Neural cell (in vitro differentiated cells): Measurements from ENCODE around the gene NTN5. TPM values are rescaled to one million over a fixed set of nuclear protein-coding genes. Genes with fewer than 3 reads are reported as not detected.

Source experiments
- H2AFZ ChIP-seq: fragments of 200-600, 300-800 bp; sonication (generic), shearing (Covaris generic); 2 replicates; pipeline ENCODE4 v1.6.0; 2014; ENCODE audit warnings: low read depth, mild to moderate bottlenecking, antibody characterized with exemption, low read length, moderate library complexity
- H3F3A ChIP-seq: fragments of 200-600 bp; shearing (Covaris generic); 2 replicates; pipeline ENCODE4 v1.6.1; 2016; ENCODE audit warnings: mild to moderate bottlenecking, moderate library complexity, mixed read lengths, antibody characterized with exemption, low read length; ENCODE audit not compliant: insufficient read depth, poor library complexity, severe bottlenecking
- H3K27ac ChIP-seq: fragments of 200-600, 300-800 bp; sonication (generic), shearing (Covaris generic); 2 replicates; pipeline ENCODE4 v1.5.1; 2014; ENCODE audit warnings: mild to moderate bottlenecking, low read length, moderate library complexity
- H3K27me3 ChIP-seq: fragments of 300-800, 200-600 bp; sonication (generic), shearing (Covaris generic); 2 replicates; pipeline ENCODE4 v1.6.0; 2014; ENCODE audit warnings: mild to moderate bottlenecking, low read depth, low read length, moderate library complexity; ENCODE audit not compliant: insufficient read depth
- H3K36me3 ChIP-seq: fragments of 300-800, 200-600 bp; sonication (generic), shearing (Covaris generic); 2 replicates; pipeline ENCODE4 v1.5.1; 2014; ENCODE audit warnings: mild to moderate bottlenecking, antibody characterized with exemption, low read length, moderate library complexity; ENCODE audit not compliant: insufficient read depth
- H3K4me2 ChIP-seq: fragments of 300-800, 200-600 bp; sonication (generic), shearing (Covaris generic); 2 replicates; pipeline ENCODE4 v1.6.0; 2014; ENCODE audit warnings: mild to moderate bottlenecking, low read length
- H3K4me3 ChIP-seq: fragments of 300-800, 200-600 bp; sonication (generic), shearing (Covaris generic); 2 replicates; pipeline ENCODE4 v1.5.1; 2014; ENCODE audit warnings: mild to moderate bottlenecking, low read length, moderate library complexity
- H3K79me2 ChIP-seq: fragments of 200-600 bp; shearing (Covaris generic); replicated peaks from 2 replicates; pipeline ENCODE4 v1.6.0; 2014; ENCODE audit warnings: mild to moderate bottlenecking, low read length, moderate library complexity; ENCODE audit not compliant: insufficient read depth
- H3K9ac ChIP-seq: fragments of 300-800, 200-600 bp; sonication (generic), shearing (Covaris generic); 2 replicates; pipeline ENCODE4 v1.6.1; 2016; ENCODE audit warnings: mild to moderate bottlenecking, low read length, mixed read lengths
- H3K9me2 ChIP-seq: fragments of 200-600 bp; shearing (Covaris generic); 2 replicates; pipeline ENCODE4 v1.6.1; 2016; ENCODE audit warnings: mild to moderate bottlenecking, low read length, mixed read lengths; ENCODE audit not compliant: insufficient read depth
- H3K9me3 ChIP-seq: fragments of 200-600, 300-800 bp; sonication (generic), shearing (Covaris generic); 2 replicates; pipeline ENCODE4 v1.6.1; 2016; ENCODE audit warnings: mild to moderate bottlenecking, mixed run types, low read length, moderate library complexity, mixed read lengths
- H4K20me1 ChIP-seq: fragments of 200-600 bp; shearing (Covaris generic); 2 replicates; pipeline ENCODE4 v1.6.1; 2016; ENCODE audit warnings: mild to moderate bottlenecking, mixed run types; ENCODE audit not compliant: insufficient read depth
- EP300 ChIP-seq: fragments of 450-650 bp; conservative IDR thresholded peaks from 2 replicates; pipeline ENCODE4 v1.6.1; 2014; ENCODE audit warnings: antibody characterized with exemption, mild to moderate bottlenecking, moderate library complexity; ENCODE audit not compliant: poor library complexity, severe bottlenecking
- EZH2 ChIP-seq: fragments of 200-600, 300-800 bp; shearing (Covaris generic), sonication (generic); IDR thresholded peaks from 2 replicates; pipeline ENCODE4 v1.6.1; 2014; ENCODE audit warnings: antibody characterized with exemption, low read length, borderline replicate concordance, mild to moderate bottlenecking; ENCODE audit not compliant: insufficient read depth, poor library complexity, severe bottlenecking
- MXI1 ChIP-seq: fragments of 450-650 bp; conservative IDR thresholded peaks from 2 replicates; pipeline ENCODE4 v1.6.1; 2014; ENCODE audit warnings: antibody characterized with exemption, mild to moderate bottlenecking; ENCODE audit not compliant: poor library complexity, severe bottlenecking
- POLR2AphosphoS5 ChIP-seq: IDR thresholded peaks from 2 replicates; pipeline ENCODE4 v1.6.1; 2012
- RAD21 ChIP-seq: fragments of 450-650 bp; conservative IDR thresholded peaks from 2 replicates; pipeline ENCODE4 v1.6.1; 2014; ENCODE audit warnings: antibody characterized with exemption, mild to moderate bottlenecking, moderate library complexity
- SMC3 ChIP-seq: fragments of 450-650 bp; conservative IDR thresholded peaks from 2 replicates; pipeline ENCODE4 v1.6.1; 2014; ENCODE audit warnings: antibody characterized with exemption, mild to moderate bottlenecking, moderate library complexity; ENCODE audit not compliant: poor library complexity
- TAF1 ChIP-seq: IDR thresholded peaks from 2 replicates; pipeline ENCODE4 v1.6.1; 2012; ENCODE audit warnings: low read depth
- polyA plus RNA-seq: library from polyadenylated mRNA; depleted of rRNA; stranded (reverse); fragments of >200 nt; gene quantifications from 2 replicates; pipeline ENCODE4 v1.2.3, GENCODE V29; 2014
- TF ChIP-seq, protein P1 (sequence below): IDR thresholded peaks from 2 replicates; pipeline ENCODE4 v1.6.1; 2012; ENCODE audit warnings: borderline replicate concordance
- TF ChIP-seq, protein P2 (sequence below): fragments of 450-650 bp; IDR thresholded peaks from 2 replicates; pipeline ENCODE4 v1.5.1; 2014; ENCODE audit warnings: antibody characterized with exemption, mild to moderate bottlenecking, moderate library complexity; ENCODE audit not compliant: poor library complexity, severe bottlenecking

NTN5 gene
- polyA plus RNA-seq, 1 donor from 2014 or later, result not detected

DNA sequence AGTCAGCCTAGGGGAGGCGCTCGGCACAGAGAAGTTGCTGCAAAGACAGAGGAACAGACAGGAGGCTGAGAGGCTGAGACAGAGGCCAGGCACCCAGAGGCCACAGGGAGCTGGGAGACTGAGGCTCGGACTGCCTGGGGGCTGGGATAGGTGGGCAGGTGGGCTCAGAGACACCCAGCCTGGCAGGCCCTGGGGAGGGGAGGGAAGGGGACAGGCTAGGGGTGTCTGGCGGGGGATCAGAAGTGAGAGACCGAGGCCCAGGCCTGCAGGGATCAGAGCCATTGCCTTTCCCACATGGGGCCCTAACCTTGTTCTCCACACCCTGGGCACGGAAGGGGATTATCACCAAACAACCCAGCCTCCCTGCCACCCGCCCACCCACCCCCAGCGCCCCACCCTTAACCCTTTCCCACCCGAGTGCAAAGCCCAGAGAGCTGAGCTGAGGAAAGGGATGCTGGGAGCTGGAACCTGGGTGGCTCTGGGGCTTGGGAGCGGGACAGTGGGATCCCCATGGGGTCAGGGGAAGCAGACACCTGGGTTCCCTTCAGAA, 1.3 kb downstream of the NTN5 start:
- Histone ChIP-seq H3K9me2 (no peaks in the 10 kb centered on the region), H3K4me2 (no peak overlapping the region), H3K27me3 (no peaks in the 10 kb centered on the region), H3K27ac (no peak overlapping the region), H3K9me3 (no peaks in the 10 kb centered on the region), H3K79me2 (no peaks in the 10 kb centered on the region), H3F3A (no peaks in the 10 kb centered on the region), H3K36me3 (no peaks in the 10 kb centered on the region), H4K20me1 (no peaks in the 10 kb centered on the region), H3K9ac (no peak overlapping the region), H2AFZ (no peak overlapping the region), H3K4me3 (no peak overlapping the region)
- TF ChIP-seq SMC3 (no peak), MXI1 (no peak), EZH2 (no peak), RAD21 (no peak), EP300 (no peak), TAF1 (no peak), POLR2AphosphoS5 (no peak)
- TF ChIP-seq, protein P1, sequence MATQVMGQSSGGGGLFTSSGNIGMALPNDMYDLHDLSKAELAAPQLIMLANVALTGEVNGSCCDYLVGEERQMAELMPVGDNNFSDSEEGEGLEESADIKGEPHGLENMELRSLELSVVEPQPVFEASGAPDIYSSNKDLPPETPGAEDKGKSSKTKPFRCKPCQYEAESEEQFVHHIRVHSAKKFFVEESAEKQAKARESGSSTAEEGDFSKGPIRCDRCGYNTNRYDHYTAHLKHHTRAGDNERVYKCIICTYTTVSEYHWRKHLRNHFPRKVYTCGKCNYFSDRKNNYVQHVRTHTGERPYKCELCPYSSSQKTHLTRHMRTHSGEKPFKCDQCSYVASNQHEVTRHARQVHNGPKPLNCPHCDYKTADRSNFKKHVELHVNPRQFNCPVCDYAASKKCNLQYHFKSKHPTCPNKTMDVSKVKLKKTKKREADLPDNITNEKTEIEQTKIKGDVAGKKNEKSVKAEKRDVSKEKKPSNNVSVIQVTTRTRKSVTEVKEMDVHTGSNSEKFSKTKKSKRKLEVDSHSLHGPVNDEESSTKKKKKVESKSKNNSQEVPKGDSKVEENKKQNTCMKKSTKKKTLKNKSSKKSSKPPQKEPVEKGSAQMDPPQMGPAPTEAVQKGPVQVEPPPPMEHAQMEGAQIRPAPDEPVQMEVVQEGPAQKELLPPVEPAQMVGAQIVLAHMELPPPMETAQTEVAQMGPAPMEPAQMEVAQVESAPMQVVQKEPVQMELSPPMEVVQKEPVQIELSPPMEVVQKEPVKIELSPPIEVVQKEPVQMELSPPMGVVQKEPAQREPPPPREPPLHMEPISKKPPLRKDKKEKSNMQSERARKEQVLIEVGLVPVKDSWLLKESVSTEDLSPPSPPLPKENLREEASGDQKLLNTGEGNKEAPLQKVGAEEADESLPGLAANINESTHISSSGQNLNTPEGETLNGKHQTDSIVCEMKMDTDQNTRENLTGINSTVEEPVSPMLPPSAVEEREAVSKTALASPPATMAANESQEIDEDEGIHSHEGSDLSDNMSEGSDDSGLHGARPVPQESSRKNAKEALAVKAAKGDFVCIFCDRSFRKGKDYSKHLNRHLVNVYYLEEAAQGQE, result no peak
- TF ChIP-seq, protein P2, sequence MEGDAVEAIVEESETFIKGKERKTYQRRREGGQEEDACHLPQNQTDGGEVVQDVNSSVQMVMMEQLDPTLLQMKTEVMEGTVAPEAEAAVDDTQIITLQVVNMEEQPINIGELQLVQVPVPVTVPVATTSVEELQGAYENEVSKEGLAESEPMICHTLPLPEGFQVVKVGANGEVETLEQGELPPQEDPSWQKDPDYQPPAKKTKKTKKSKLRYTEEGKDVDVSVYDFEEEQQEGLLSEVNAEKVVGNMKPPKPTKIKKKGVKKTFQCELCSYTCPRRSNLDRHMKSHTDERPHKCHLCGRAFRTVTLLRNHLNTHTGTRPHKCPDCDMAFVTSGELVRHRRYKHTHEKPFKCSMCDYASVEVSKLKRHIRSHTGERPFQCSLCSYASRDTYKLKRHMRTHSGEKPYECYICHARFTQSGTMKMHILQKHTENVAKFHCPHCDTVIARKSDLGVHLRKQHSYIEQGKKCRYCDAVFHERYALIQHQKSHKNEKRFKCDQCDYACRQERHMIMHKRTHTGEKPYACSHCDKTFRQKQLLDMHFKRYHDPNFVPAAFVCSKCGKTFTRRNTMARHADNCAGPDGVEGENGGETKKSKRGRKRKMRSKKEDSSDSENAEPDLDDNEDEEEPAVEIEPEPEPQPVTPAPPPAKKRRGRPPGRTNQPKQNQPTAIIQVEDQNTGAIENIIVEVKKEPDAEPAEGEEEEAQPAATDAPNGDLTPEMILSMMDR, result no peak

DNA sequence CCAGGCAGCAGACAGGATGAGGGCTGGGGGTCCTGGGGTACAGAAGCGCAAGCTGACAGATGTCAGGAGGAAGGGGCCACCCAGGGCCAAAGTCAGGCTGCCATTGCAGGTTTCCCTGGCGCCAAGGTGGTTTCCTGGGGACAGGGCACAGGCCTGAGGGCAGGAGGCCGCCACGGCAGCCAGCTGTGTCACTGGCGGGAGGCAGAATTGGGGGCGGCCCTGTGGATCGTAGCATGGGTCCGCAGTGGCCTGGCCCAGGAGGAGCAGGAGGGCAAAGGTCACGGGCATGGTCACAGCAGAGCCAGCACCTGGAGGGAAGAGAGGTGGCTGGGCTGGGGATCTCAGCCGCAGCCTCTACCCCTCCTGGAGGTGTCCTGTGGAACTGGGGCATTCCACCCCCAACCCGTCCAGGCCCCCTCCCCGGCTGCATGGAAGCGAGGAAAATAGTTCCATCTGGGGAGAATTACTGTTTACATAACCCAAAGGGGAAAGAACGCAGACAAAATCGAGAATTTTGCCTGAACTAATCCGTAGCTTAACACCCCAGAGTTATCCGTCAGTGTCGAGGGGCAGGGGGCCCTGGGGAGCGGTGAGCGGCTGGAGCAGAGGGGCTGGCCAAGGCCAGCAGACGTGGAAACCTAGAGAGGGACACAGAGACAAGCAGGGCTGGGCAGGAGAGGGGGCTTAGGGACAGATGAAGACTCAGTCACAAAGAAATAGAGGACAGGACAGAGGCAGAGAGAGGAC, 1.9 kb downstream of the NTN5 start:
- no peak for TF ChIP-seq RAD21
- no peak for TF ChIP-seq TAF1
- no peak for TF ChIP-seq EP300
- TF ChIP-seq, protein P1, result no peak
- TF ChIP-seq, protein P2, result no peak
- no peak for TF ChIP-seq EZH2
- no peak for TF ChIP-seq MXI1
- no peak for TF ChIP-seq SMC3
- no peak for TF ChIP-seq POLR2AphosphoS5
- H3K79me2 ChIP-seq, result no peaks in the 10 kb centered on the region

More for the DNA sequence above, 1.9 kb downstream of the NTN5 start:
- Histone ChIP-seq H3K27ac (no peak overlapping the region), H3F3A (no peaks in the 10 kb centered on the region), H3K36me3 (no peaks in the 10 kb centered on the region), H4K20me1 (no peaks in the 10 kb centered on the region), H3K9ac (no peak overlapping the region), H3K9me2 (no peaks in the 10 kb centered on the region), H2AFZ (no peak overlapping the region), H3K9me3 (no peaks in the 10 kb centered on the region), H3K4me2 (no peak overlapping the region), H3K4me3 (no peak overlapping the region), H3K27me3 (no peaks in the 10 kb centered on the region)
